Hematopoietic multipotent progenitor cell treated with erythropoietin and hydrocortisone succinate and interleukin-3 and kit ligand, for 15 days (in vitro differentiated cells): ENCODE data around the gene C4orf54.

Experiments
- DNase-seq: peaks from one replicate; pipeline ENCODE4 v3.0.0-alpha.2; 2015; ENCODE audit warnings: low spot score

The C4orf54 gene

DNA sequence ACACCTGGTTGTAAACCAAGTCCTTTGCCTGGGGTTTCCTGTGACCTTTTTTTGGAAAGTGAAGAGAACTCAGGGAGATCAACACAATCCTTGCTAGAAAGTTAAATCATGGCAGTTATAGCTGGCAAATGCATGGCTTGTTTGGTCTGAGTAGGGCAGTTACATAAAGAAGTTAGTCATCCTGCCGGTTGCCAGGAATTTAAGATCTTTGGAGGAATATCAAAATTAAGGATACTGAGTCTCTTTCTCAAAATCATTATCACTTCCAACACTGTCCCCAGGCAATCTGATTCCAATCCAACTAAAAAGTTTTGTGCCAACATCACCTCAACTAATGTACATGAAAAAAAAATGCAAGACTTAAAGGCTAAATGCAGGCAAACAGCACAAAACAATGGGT lies 40.3 kb downstream of the C4orf54 start:
- DNase-seq = no peak

DNA sequence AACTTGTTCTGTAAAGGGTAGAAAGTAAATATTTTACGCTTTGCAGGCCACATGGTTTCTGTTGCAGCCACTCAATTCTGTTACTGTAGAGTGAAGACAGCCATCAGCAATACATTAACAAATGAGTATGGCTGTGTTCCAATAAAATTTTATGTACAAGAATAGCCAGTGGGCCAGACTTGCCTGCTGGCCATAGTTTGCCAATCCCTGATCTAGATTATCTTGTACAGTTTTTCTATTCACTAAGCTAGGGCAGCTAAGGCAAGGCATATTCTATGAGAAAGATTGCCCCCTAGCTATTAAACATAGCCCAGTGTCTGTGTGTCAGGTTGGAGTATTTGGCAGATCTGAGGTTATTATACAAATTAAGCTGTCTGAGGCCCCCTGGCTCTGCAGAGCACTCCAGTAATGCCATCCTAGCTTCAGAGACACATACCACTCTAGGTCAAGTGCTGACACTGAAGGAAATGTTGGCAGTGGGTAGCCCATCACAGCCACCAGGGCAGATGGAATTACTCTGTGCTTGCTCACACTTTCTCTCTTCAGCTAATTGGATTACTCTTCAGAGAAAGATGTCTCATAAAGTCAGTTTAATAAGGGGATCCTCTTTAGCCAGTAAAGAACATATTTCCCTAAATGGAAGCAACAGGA lies 42.3 kb downstream of the C4orf54 start:
- DNase-seq = no peak

DNA sequence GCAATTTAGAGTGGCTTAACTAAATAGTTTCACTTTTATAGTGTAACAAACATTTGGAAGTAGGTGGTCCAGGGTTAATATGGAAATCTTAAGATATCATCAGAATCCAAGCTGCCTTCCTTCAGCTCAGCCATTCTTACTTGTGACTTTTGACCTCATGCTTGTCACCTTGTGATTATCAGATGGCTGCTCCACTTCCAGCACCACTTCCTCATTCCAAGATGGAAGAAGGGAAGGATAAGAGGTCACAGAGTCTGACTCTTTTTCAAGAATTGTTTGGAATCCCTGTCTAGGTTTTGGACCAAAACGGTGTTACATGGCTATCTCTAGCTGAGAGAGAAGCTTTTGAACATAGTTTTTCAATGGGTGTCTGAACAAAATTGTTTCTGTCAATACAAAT lies 43.1 kb downstream of the C4orf54 start:
- no peak for DNase-seq

DNA sequence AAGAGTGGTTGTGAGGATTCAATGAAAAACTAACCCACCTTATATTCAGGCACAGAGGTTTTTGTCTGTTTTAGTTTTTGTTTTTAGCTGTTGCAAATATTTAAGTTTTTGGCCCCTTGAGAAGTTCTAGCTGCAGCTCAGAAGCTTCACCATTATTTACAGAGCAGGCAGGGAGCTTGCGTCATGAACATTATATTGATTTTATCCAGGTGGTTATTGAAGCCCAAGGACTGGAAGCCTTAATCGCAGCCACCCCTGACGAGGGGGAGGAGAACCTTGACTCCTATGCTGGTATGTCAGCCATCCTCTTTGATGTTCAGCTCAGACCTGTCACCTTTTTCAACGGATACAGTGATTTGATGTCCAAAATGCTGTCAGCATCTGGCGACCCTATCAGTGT lies 44.9 kb downstream of the C4orf54 start:
- no peak for DNase-seq

DNA sequence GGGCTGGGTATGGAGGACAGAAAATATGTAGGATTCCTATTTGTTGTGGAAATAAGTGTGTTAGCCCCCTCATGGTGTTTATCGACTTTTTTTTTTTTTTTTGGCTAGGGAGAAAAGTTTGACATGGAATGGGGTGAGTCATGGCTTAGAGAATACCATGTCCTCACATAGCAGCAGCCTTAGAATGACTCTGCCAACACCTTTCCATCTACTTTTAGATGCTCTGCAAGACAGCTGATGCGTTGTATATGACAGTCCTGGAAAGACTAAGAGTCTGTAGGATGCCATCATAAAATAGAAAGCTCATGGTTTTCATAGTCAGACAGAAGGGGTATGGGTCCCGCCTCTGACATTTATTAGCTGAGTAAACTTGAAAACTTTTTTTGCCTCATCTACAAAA lies 45.3 kb downstream of the C4orf54 start:
- DNase-seq = no peak

DNA sequence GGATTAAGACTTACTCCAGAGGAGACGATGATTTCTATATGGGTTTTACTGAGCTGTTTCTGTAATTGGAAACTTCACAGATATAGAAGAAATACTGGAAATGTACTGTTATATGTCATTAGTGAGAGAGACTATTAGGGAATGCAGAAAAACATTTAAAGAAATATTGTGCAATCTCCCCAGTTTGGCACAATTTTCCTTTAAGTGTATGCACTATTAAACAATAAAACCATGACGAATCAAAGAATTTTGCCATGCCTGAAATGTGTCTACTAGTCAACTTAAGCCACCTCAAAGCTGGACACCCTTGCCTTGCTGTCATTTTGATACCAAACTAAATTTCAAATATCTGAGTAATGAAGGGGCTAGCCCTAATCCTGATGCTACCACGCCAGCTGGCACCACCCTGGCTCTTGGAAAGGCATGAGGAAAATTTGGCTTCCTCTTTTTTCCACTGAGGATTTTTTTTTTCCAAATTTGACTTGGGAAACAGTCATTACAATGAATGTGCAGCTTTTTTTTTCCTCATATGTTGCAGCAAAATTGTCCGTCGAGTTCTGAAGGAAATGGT lies 46.9 kb downstream of the C4orf54 start:
- DNase-seq = no peak

DNA sequence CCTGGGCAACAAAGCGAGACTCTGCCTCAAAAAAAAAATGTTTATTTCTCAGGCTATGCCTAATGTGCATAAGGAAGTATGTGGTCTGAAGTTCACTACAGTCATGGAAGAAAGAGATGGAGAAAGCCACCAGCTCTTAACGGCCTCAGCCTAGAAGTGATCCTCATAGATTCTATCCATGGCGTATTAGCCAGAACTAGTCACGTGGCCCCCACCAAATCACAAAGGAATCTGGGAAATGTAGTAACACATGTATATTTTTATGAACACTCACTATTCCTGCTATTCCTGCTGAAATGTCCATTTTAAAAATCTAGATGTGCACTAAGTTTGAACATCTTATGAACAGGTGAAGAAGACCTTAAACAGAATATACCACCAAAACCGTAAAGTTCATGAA lies 49.2 kb downstream of the C4orf54 start:
- no peak for DNase-seq
